ENCODE measurements around the gene SYT5.

SYT5 gene

GRCh38 chr19:55158848-55159749 lies 21.0 kb downstream of the SYT5 start:
- Histone ChIP-seq H4K20me1 (ENCODE audit: control insufficient read depth, insufficient read depth, low read depth, low read length) (no peaks in the 10 kb centered on the region), H3K27me3 (ENCODE audit: control insufficient read depth, low read length) (no peaks in the 10 kb centered on the region), H3K9me2 (replicated peaks; ENCODE audit: control insufficient read depth, low read length) (no peaks in the 10 kb centered on the region), H3K27ac (ENCODE audit: low read depth, low read length) (no peak overlapping the region), H3K36me3 (ENCODE audit: control insufficient read depth, low read length) (no peaks in the 10 kb centered on the region), H3K4me3 (ENCODE audit: low read length) (no peak overlapping the region), H3K79me2 (ENCODE audit: control insufficient read depth, low read length) (no peaks in the 10 kb centered on the region), H3K4me1 (ENCODE audit: control insufficient read depth, low read length) (peaks cover 3% of the 10 kb centered on the region; the same call in 1 of the 2 replicates), H3F3A (ENCODE audit: control insufficient read depth, insufficient read depth) (no peaks in the 10 kb centered on the region), H3K9me3 (ENCODE audit: control insufficient read depth, insufficient read depth, low read length) (peaks cover 5% of the 10 kb centered on the region; the same call in 1 of the 2 replicates), H3K4me2 (ENCODE audit: low read length) (no peak overlapping the region)
- TF ChIP-seq CTCF (IDR thresholded peaks at IDR 0.05; ENCODE audit: low read depth, low read length, poor library complexity, severe bottlenecking) (no peak), EZH2phosphoT487 (IDR thresholded peaks at IDR 0.05; ENCODE audit: borderline replicate concordance, low read length) (no peak)

- Histone ChIP-seq H3F3A (ENCODE audit: control insufficient read depth, insufficient read depth) (no peaks in the 10 kb centered on the region), H3K27me3 (ENCODE audit: control insufficient read depth, low read length) (no peaks in the 10 kb centered on the region), H4K20me1 (ENCODE audit: control insufficient read depth, insufficient read depth, low read depth, low read length) (no peaks in the 10 kb centered on the region), H3K36me3 (ENCODE audit: control insufficient read depth, low read length) (no peaks in the 10 kb centered on the region), H3K4me3 (ENCODE audit: low read length) (no peak overlapping the region), H3K4me2 (ENCODE audit: low read length) (no peak overlapping the region), H3K9me3 (ENCODE audit: control insufficient read depth, insufficient read depth, low read length) (peaks cover 10% of the 10 kb centered on the region; the same call in 1 of the 2 replicates), H3K4me1 (ENCODE audit: control insufficient read depth, low read length) (peaks cover 8% of the 10 kb centered on the region), H3K9me2 (replicated peaks; ENCODE audit: control insufficient read depth, low read length) (no peaks in the 10 kb centered on the region), H3K27ac (ENCODE audit: low read depth, low read length) (no peak overlapping the region), H3K79me2 (ENCODE audit: control insufficient read depth, low read length) (no peaks in the 10 kb centered on the region)
- TF ChIP-seq CTCF (IDR thresholded peaks at IDR 0.05; ENCODE audit: low read depth, low read length, poor library complexity, severe bottlenecking) (no peak), EZH2phosphoT487 (IDR thresholded peaks at IDR 0.05; ENCODE audit: borderline replicate concordance, low read length) (no peak)
Observed at GRCh38 chr19:55158423-55158822, 21.7 kb downstream of the SYT5 start.

- Histone ChIP-seq H3K4me2 (ENCODE audit: low read length) (no peak within 1 kb of the TSS), H4K20me1 (ENCODE audit: control insufficient read depth, insufficient read depth, low read depth, low read length) (no peaks in the 10 kb centered on the region), H3F3A (ENCODE audit: control insufficient read depth, insufficient read depth) (peaks cover 4% of the 10 kb centered on the region), H3K36me3 (ENCODE audit: control insufficient read depth, low read length) (no peaks in the 10 kb centered on the region), H3K9me3 (ENCODE audit: control insufficient read depth, insufficient read depth, low read length) (peaks cover 20% of the 10 kb centered on the region), H3K27ac (ENCODE audit: low read depth, low read length) (no peak within 1 kb of the TSS), H3K27me3 (ENCODE audit: control insufficient read depth, low read length) (no peaks in the 10 kb centered on the region), H3K9me2 (replicated peaks; ENCODE audit: control insufficient read depth, low read length) (no peaks in the 10 kb centered on the region), H3K4me1 (ENCODE audit: control insufficient read depth, low read length) (peaks cover 16% of the 10 kb centered on the region), H3K79me2 (ENCODE audit: control insufficient read depth, low read length) (no peaks in the 10 kb centered on the region), H3K4me3 (ENCODE audit: low read length) (no peak within 1 kb of the TSS)
- TF ChIP-seq EZH2phosphoT487 (IDR thresholded peaks at IDR 0.05; ENCODE audit: borderline replicate concordance, low read length) = no peak
- no peak for TF ChIP-seq CTCF (IDR thresholded peaks at IDR 0.05; ENCODE audit: low read depth, low read length, poor library complexity, severe bottlenecking)
Observed at GRCh38 chr19:55157064-55157908, 22.8 kb downstream of the SYT5 start, which contains the start of gene TNNI3. Gene TNNI3 (minus strand): TSS chr19:55157732. CDS start chr19:55157589, 143 bp downstream.
